Measurements from ENCODE around the gene PPFIA1. TPM values are rescaled to one million over a fixed set of nuclear protein-coding genes. Genes with fewer than 3 reads are reported as not detected.

Gene PPFIA1
- polyA plus RNA-seq, 2 donors = 13.0 to 14.8 TPM

DNA sequence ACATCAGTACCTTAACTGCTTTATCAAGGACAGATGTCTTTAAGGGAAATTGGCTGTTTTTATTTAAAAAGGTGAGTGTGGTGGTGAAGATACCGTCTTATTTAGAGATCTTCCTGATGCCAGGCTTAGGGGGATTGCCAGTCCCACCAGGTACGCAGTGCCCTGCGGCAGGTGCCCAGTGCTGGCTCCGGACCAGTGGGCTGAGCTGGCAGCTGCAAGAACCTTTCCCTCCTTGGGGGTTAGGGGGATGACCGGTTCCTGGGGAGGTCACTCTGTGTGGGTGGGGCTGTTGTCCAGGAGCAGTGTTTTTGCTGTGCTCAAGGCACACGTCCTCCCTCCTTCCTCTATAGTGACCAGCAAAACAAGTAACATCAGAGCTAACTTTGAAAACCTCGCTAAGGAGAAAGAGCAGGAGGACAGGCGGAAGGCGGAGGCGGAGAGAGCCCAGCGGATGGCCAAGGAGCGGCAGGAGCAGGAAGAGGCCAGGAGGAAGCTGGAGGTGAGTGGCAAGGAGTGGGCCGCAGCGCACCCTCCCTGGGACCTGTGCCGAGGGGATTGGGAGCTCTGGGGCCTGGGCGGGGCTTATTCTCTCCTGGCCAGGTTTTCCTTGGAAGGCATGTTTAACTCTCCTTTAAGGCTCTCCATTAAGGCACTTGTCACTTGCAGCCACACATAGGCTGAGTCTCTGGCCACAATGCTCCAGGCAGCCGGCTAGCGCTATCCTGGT is 158.4 kb downstream of the PPFIA1 start:
- Histone ChIP-seq H3K4me1 (ENCODE audit: control insufficient read depth in 2 of 2, insufficient read depth in 2 of 2, low read length in 1 of 2) (peaks cover 0 to 2% of the 10 kb centered on the region in 2 donors), H3K27me3 (ENCODE audit: control insufficient read depth in 1 of 2, insufficient read depth in 2 of 2, low read length in 2 of 2) (no peaks in the 10 kb centered on the region), H3K9me3 (ENCODE audit: control insufficient read depth in 2 of 2, insufficient read depth in 1 of 2, low read depth in 1 of 2, low read length in 1 of 2) (no peaks in the 10 kb centered on the region), H3K4me3 (ENCODE audit: low read depth in 1 of 2, low read length in 2 of 2) (no peak overlapping the region), H3K36me3 (ENCODE audit: control insufficient read depth in 2 of 2, insufficient read depth in 2 of 2, low read length in 1 of 2) (peaks cover 19 to 71% of the 10 kb centered on the region in 2 donors), H3K27ac (ENCODE audit: low read depth in 2 of 2, low read length in 1 of 2) (no peak overlapping the region)
- WGBS, 2 donors = 94 to 96% methylated on average over 18 of the region's 18 CpGs

DNA sequence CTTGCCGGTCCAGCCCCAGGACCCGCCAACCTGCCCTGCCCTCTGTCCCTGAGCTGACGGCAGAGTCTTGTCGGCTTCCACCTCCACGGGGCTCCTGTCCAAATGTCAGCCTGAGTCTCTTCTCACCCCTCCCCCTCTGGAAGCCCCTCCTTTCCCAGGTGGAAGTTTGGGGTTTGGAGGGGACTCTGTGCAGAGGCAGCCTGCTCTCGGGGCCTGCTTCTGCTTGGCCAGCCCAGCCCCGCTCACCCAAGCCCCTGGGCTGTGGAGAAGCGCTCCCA is 158.9 kb downstream of the PPFIA1 start:
- H3K4me1 ChIP-seq (ENCODE audit: control insufficient read depth in 2 of 2, insufficient read depth in 2 of 2, low read length in 1 of 2) = no peaks in the 10 kb centered on the region
- peaks cover 19 to 71% of the 10 kb centered on the region in 2 donors for H3K36me3 ChIP-seq (ENCODE audit: control insufficient read depth in 2 of 2, insufficient read depth in 2 of 2, low read length in 1 of 2)
- H3K27ac ChIP-seq (ENCODE audit: low read depth in 2 of 2, low read length in 1 of 2) = no peak overlapping the region
- 73 to 75% methylated on average over 8 of the region's 8 CpGs for whole genome bisulfite sequencing, 2 donors
- no peaks in the 10 kb centered on the region for H3K9me3 ChIP-seq (ENCODE audit: control insufficient read depth in 2 of 2, insufficient read depth in 1 of 2, low read depth in 1 of 2, low read length in 1 of 2)
- H3K27me3 ChIP-seq (ENCODE audit: control insufficient read depth in 1 of 2, insufficient read depth in 2 of 2, low read length in 2 of 2) = no peaks in the 10 kb centered on the region
- H3K4me3 ChIP-seq (ENCODE audit: low read depth in 1 of 2, low read length in 2 of 2) = no peak overlapping the region

DNA sequence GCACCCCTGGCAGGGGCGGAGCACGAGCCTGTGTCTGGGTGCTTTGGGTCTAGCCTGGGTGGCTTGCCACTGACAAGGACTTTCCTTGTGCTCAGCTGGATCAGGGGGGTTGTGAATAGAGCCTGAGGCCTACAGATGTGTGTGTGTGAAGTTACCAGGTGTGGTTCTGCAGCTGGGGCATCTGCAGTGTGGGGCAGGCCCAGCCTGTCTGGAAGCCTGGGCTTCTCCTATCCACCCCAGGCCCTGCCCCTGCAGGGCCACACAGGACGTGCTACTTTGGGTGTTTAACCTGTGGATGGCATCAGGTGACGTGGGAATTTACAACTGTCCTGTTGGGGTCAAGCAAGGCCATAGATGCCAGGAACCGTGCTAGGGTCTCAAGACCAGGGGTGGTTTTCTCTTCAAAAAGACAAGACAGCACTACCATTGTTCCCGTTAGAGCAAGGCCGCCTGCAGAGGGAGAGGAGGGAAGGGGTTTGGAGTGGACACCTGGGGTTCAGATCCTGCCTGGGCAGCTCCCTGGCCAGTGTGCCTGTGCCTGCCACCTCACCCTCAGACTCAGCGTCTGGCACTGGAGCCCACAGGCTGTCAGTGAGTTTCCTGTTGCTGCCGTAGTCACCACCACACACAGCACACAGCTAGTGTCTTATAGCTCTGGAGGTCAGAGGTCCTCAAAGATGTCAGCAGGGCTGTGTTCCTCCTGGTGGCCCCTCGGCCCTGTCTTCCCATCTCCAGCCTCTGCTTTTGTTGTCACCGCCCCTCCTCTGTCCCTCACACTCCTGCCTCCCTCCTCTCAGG is 159.4 kb downstream of the PPFIA1 start:
- H3K4me3 ChIP-seq (ENCODE audit: low read depth in 1 of 2, low read length in 2 of 2) = no peak overlapping the region
- H3K4me1 ChIP-seq (ENCODE audit: control insufficient read depth in 2 of 2, insufficient read depth in 2 of 2, low read length in 1 of 2) = no peaks in the 10 kb centered on the region
- no peaks in the 10 kb centered on the region for H3K9me3 ChIP-seq (ENCODE audit: control insufficient read depth in 2 of 2, insufficient read depth in 1 of 2, low read depth in 1 of 2, low read length in 1 of 2)
- no peak overlapping the region for H3K27ac ChIP-seq (ENCODE audit: low read depth in 2 of 2, low read length in 1 of 2)
- 75 to 83% methylated on average over 11 of the region's 11 CpGs for WGBS, 2 donors
- no peaks in the 10 kb centered on the region for H3K27me3 ChIP-seq (ENCODE audit: control insufficient read depth in 1 of 2, insufficient read depth in 2 of 2, low read length in 2 of 2)
- H3K36me3 ChIP-seq (ENCODE audit: control insufficient read depth in 2 of 2, insufficient read depth in 2 of 2, low read length in 1 of 2) = peaks cover 19 to 70% of the 10 kb centered on the region in 2 donors

DNA sequence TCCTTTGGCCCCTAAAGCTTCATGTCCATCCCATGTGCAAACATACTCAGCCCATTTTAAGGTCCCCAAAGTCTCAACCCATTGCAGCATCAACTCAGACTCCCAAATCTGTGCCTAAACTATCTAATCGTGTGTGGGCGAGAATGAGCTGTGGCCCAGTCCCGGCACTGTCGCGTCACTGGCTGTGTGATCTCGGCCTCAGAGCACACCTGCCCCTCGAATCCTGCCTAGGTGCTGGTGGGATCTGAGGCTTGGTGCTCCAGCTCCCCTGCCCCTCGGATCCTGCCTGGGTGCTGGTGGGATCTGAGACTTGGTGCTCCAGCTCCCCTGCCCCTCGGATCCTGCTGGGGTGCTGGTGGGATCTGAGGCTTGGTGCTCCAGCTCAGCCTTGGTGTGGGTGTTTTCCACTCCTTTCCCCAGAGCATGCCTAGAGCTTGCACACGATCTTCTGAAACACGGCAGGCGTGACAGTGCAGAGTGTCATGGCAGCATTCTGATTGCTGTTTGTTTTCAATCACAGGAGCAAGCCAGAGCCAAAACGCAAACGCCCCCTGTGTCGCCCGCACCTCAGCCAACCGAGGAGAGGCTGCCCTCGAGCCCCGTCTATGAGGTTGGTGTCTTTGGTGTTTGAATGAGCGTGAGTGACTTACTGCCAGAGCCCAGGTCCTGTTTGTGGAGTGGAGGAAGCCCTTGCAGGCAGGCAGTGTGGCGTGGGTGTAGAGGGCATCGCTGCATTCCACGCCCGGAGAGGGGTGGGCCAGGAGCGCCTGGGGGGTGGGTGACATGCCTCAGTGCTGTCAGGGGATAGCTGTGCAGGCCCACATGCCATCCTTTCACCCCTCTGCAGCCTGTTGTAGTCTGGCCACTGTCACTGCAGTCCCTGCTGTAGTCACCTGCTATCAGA is 160.4 kb downstream of the PPFIA1 start:
- no peak overlapping the region for H3K27ac ChIP-seq (ENCODE audit: low read depth in 2 of 2, low read length in 1 of 2)
- 92% methylated on average over 25 of the region's 25 CpGs for WGBS, 2 donors
- H3K4me1 ChIP-seq (ENCODE audit: control insufficient read depth in 2 of 2, insufficient read depth in 2 of 2, low read length in 1 of 2) = no peaks in the 10 kb centered on the region
- H3K4me3 ChIP-seq (ENCODE audit: low read depth in 1 of 2, low read length in 2 of 2) = no peak overlapping the region
- H3K36me3 ChIP-seq (ENCODE audit: control insufficient read depth in 2 of 2, insufficient read depth in 2 of 2, low read length in 1 of 2) = peaks cover 14 to 70% of the 10 kb centered on the region in 2 donors
- H3K27me3 ChIP-seq (ENCODE audit: control insufficient read depth in 1 of 2, insufficient read depth in 2 of 2, low read length in 2 of 2) = no peaks in the 10 kb centered on the region
- no peaks in the 10 kb centered on the region for H3K9me3 ChIP-seq (ENCODE audit: control insufficient read depth in 2 of 2, insufficient read depth in 1 of 2, low read depth in 1 of 2, low read length in 1 of 2)

DNA sequence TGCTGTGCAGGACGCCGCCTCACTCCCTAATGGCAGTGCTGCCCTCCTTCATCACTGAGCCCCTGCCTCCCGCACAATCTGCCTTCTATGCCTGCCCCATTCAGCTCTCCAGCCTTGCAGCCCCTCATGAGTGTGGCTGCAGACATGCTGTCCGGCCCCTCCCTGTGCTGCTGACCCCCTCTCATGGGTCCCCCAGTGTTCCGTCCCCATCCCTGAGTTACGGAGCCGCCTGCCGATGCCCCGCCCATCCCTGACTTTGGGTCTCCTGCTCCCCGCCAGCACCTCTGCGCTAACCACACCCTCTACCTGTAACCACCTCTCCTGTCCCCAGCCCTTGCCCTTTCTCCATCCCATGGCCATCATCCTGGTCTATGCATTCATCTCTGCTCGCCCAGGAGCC is 161.1 kb downstream of the PPFIA1 start:
- H3K27ac ChIP-seq (ENCODE audit: low read depth in 2 of 2, low read length in 1 of 2) = no peak overlapping the region
- 92 to 96% methylated on average over 12 of the region's 12 CpGs for WGBS, 2 donors
- no peak overlapping the region for H3K4me3 ChIP-seq (ENCODE audit: low read depth in 1 of 2, low read length in 2 of 2)
- H3K36me3 ChIP-seq (ENCODE audit: control insufficient read depth in 2 of 2, insufficient read depth in 2 of 2, low read length in 1 of 2) = peaks cover 14 to 76% of the 10 kb centered on the region in 2 donors
- H3K4me1 ChIP-seq (ENCODE audit: control insufficient read depth in 2 of 2, insufficient read depth in 2 of 2, low read length in 1 of 2) = no peaks in the 10 kb centered on the region
- H3K27me3 ChIP-seq (ENCODE audit: control insufficient read depth in 1 of 2, insufficient read depth in 2 of 2, low read length in 2 of 2) = no peaks in the 10 kb centered on the region
- H3K9me3 ChIP-seq (ENCODE audit: control insufficient read depth in 2 of 2, insufficient read depth in 1 of 2, low read depth in 1 of 2, low read length in 1 of 2) = no peaks in the 10 kb centered on the region

DNA sequence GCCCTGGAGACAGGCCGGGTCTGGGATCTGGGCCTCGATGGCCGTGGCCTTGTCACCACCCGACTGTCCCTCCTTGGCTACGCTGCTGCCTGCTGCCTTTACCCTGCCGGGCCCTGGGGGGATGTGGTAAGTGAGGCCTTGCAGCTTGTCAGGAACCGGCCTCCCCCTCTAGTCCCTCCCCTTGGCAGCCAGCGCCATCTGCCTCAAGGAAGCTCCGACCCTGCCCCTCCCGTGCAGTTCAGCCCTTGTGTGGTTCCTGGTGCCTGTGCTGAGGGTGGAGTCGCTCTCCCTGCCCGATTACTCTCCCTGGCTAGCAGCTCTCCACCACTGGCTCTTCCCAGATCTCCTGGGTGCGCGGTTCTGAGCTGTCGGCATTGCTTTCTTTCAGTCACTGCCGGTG is 161.6 kb downstream of the PPFIA1 start:
- Histone ChIP-seq H3K4me3 (ENCODE audit: low read depth in 1 of 2, low read length in 2 of 2) (no peak overlapping the region), H3K27ac (ENCODE audit: low read depth in 2 of 2, low read length in 1 of 2) (no peak overlapping the region), H3K4me1 (ENCODE audit: control insufficient read depth in 2 of 2, insufficient read depth in 2 of 2, low read length in 1 of 2) (peaks cover 0 to 2% of the 10 kb centered on the region in 2 donors), H3K9me3 (ENCODE audit: control insufficient read depth in 2 of 2, insufficient read depth in 1 of 2, low read depth in 1 of 2, low read length in 1 of 2) (no peaks in the 10 kb centered on the region), H3K27me3 (ENCODE audit: control insufficient read depth in 1 of 2, insufficient read depth in 2 of 2, low read length in 2 of 2) (no peaks in the 10 kb centered on the region), H3K36me3 (ENCODE audit: control insufficient read depth in 2 of 2, insufficient read depth in 2 of 2, low read length in 1 of 2) (peaks cover 14 to 79% of the 10 kb centered on the region in 2 donors)
- 72 to 76% methylated on average over 16 of the region's 16 CpGs for WGBS, 2 donors

DNA sequence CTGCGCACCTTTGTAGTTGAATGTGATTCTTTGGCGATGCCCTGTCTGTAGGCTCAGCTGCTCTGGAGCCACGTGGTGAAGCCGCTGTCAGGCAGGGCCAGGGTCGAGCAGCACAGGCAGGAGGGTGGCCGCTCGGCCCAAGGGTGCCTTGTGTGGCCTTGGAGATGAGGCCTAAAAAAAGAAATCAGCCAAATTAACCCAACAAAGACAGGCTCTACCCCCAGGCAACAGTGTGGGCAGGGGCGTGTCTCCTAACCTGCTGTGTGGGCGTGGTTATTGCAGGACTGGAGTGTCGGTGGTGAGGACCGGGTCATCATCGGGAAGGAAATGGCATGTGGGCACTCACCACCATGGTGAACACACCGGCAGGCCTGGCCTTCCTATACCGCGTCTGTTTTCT is 162.1 kb downstream of the PPFIA1 start:
- Histone ChIP-seq H3K27me3 (ENCODE audit: control insufficient read depth in 1 of 2, insufficient read depth in 2 of 2, low read length in 2 of 2) (no peaks in the 10 kb centered on the region), H3K27ac (ENCODE audit: low read depth in 2 of 2, low read length in 1 of 2) (no peak overlapping the region), H3K9me3 (ENCODE audit: control insufficient read depth in 2 of 2, insufficient read depth in 1 of 2, low read depth in 1 of 2, low read length in 1 of 2) (no peaks in the 10 kb centered on the region), H3K4me3 (ENCODE audit: low read depth in 1 of 2, low read length in 2 of 2) (no peak overlapping the region), H3K4me1 (ENCODE audit: control insufficient read depth in 2 of 2, insufficient read depth in 2 of 2, low read length in 1 of 2) (peaks cover 0 to 3% of the 10 kb centered on the region in 2 donors), H3K36me3 (ENCODE audit: control insufficient read depth in 2 of 2, insufficient read depth in 2 of 2, low read length in 1 of 2) (peaks cover 14 to 81% of the 10 kb centered on the region in 2 donors)
- 84 to 85% methylated on average over 15 of the region's 15 CpGs for WGBS, 2 donors

DNA sequence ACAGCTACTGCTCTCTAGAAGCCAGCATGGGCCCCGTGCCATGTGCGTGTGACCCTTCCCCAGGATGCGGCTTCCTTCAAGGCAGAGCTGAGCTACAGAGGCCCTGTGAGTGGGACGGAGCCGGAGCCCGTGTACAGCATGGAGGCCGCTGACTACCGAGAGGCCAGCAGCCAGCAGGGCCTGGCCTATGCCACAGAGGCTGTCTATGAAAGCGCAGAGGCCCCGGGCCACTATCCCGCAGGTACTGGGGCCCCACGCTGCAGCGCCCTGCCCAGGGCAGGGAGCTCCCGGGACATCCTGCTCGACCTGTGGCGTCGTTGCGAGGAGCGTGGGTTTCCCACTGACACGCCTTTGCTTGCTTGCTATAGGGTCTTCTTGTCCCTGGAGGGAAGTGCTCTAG is 162.5 kb downstream of the PPFIA1 start:
- no peaks in the 10 kb centered on the region for H3K9me3 ChIP-seq (ENCODE audit: control insufficient read depth in 2 of 2, insufficient read depth in 1 of 2, low read depth in 1 of 2, low read length in 1 of 2)
- peaks cover 0 to 3% of the 10 kb centered on the region in 2 donors for H3K4me1 ChIP-seq (ENCODE audit: control insufficient read depth in 2 of 2, insufficient read depth in 2 of 2, low read length in 1 of 2)
- no peak overlapping the region for H3K27ac ChIP-seq (ENCODE audit: low read depth in 2 of 2, low read length in 1 of 2)
- H3K36me3 ChIP-seq (ENCODE audit: control insufficient read depth in 2 of 2, insufficient read depth in 2 of 2, low read length in 1 of 2) = peaks cover 14 to 84% of the 10 kb centered on the region in 2 donors
- 95 to 96% methylated on average over 20 of the region's 20 CpGs for WGBS, 2 donors
- H3K4me3 ChIP-seq (ENCODE audit: low read depth in 1 of 2, low read length in 2 of 2) = no peak overlapping the region
- H3K27me3 ChIP-seq (ENCODE audit: control insufficient read depth in 1 of 2, insufficient read depth in 2 of 2, low read length in 2 of 2) = no peaks in the 10 kb centered on the region

DNA sequence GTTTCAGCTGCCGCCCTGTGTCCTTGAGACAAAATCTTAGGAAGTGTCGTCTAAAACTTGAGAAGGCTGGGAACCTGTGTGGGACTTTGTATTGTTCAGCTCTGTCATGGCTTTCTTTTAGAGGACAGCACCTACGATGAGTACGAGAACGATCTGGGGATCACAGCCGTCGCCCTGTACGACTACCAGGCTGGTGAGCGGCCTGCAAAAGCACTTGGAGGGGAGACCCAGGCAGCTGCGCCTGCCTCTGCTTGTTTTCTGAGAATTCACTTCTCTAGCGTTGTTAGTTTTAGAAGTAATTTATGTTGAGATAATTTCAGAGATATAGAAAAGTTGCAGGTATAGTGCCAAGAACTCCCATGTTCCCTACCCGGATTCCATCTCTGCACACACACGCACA is 163.0 kb downstream of the PPFIA1 start:
- no peak overlapping the region for H3K27ac ChIP-seq (ENCODE audit: low read depth in 2 of 2, low read length in 1 of 2)
- WGBS, 2 donors = 89 to 95% methylated on average over 13 of the region's 13 CpGs

More for the DNA sequence above, 163.0 kb downstream of the PPFIA1 start:
- Histone ChIP-seq H3K36me3 (ENCODE audit: control insufficient read depth in 2 of 2, insufficient read depth in 2 of 2, low read length in 1 of 2) (peaks cover 14 to 86% of the 10 kb centered on the region in 2 donors), H3K27me3 (ENCODE audit: control insufficient read depth in 1 of 2, insufficient read depth in 2 of 2, low read length in 2 of 2) (no peaks in the 10 kb centered on the region), H3K9me3 (ENCODE audit: control insufficient read depth in 2 of 2, insufficient read depth in 1 of 2, low read depth in 1 of 2, low read length in 1 of 2) (no peaks in the 10 kb centered on the region), H3K4me1 (ENCODE audit: control insufficient read depth in 2 of 2, insufficient read depth in 2 of 2, low read length in 1 of 2) (peaks cover 0 to 3% of the 10 kb centered on the region in 2 donors), H3K4me3 (ENCODE audit: low read depth in 1 of 2, low read length in 2 of 2) (no peak overlapping the region)
